ENCODE results near the gene CNN2. TPM values are rescaled to one million over a fixed set of nuclear protein-coding genes. Genes with fewer than 3 reads are reported as not detected.
A peak's percentile ranks its signal among the peaks of the same experiment; 100 is the strongest.

Gene CNN2
- total RNA-seq, 2 experiments from 2014 or later, result 295 to 296 TPM

DNA sequence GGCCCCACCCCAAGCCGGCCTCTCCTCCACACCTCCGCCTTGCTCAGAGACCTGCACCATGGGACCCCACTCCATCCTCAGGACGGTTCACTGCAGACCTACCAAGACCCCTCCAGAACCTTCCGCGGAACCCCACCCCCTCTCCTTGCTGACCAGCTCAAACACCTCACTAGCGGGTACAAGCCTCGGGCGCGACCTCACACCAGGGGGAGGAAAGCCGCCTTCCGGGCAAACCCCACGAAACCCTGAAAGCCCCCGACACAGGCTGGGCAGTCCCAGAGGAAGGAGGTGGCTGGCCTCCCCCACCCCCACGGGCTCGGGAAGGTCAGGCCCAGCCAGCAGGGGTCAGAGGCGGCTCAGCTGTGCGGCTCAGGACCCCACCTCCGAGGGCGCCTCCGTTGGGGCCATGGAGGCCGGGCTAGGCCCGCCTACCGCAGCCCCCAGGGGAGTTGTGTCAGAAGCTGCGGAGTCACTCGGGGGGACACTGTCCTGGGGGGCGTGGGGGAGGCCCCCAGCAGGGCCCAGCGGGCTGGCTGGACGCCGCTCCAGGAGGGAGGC is 16.3 kb upstream of the CNN2 start:
- CTCF ChIA-PET, result no interaction called here
- Mint-ChIP-seq H3K4me3 (no peak overlapping the region), H3K9me3 (ENCODE audit: low read depth) (no peaks in the 10 kb centered on the region), H3K4me1 (no peaks in the 10 kb centered on the region), H3K27ac (no peak overlapping the region), H3K27me3 (no peaks in the 10 kb centered on the region), H3K36me3 (peaks cover 4% of the 10 kb centered on the region)
- DNase-seq (no peak), ATAC-seq (no peak)

DNA sequence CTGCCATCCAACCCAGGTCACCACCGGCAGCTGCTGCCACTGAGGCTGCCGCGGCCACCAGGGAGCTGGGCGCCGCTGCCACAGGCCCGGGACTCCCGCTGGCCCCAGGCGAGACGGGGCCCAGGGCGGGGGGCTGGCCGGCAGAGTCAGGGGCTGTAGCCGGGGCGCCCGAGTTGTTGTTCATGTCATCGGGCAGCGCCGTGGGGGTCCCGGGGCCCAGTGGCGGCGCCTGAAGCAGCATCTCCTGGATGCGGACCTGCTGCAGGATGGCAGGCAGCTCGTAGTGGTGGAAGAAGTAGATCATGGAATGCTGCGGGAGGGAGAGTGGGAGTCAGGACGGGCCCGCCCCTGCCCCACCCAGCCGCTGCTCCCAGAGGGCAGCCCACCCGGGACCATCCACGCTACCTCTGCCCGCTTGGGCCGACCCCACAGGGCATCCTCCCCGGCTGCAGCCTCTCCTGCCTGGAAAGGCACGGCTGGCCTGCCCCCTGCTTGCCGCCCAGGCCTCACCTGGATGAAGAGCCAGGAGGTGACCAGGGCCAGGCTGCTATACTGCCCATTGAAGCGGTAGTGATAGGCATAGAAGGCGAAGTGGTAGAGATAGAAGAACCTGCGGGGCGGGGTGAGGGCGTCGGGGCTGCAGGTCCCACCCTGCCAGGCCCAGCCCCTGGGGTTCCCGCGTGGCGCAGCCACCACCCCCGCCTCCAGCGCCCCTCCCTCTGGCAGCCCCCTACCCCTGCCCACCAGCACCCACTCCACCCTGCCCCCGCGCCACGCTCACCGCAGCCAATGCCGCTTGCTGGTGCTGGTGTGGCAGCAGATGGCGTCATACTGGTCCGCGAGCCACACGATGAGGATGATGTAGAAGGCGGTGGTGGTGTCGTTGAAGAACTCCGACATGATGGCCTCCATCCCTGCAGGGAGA is 15.6 kb upstream of the CNN2 start:
- H3K4me1 Mint-ChIP-seq, result no peaks in the 10 kb centered on the region
- DNase-seq, result no peak
- peaks cover 4% of the 10 kb centered on the region for H3K36me3 Mint-ChIP-seq
- no peaks in the 10 kb centered on the region for H3K9me3 Mint-ChIP-seq (ENCODE audit: low read depth)
- no peak for ATAC-seq
- H3K27ac Mint-ChIP-seq, result no peak overlapping the region
- CTCF ChIA-PET, result no interaction called here
- no peak overlapping the region for H3K4me3 Mint-ChIP-seq
- H3K27me3 Mint-ChIP-seq, result no peaks in the 10 kb centered on the region

- Mint-ChIP-seq H3K36me3 (peaks cover 6% of the 10 kb centered on the region), H3K4me1 (peaks cover 5% of the 10 kb centered on the region), H3K27me3 (no peaks in the 10 kb centered on the region), H3K27ac (no peak overlapping the region), H3K4me3 (no peak overlapping the region), H3K9me3 (ENCODE audit: low read depth) (no peaks in the 10 kb centered on the region)
- no peak for DNase-seq
- CTCF ChIA-PET, result no interaction called here
- ATAC-seq, result no peak
Observed at GRCh38 chr19:1011831-1012333, 14.5 kb upstream of the CNN2 start.

- H3K9me3 Mint-ChIP-seq (ENCODE audit: low read depth), result no peaks in the 10 kb centered on the region
- peaks cover 10% of the 10 kb centered on the region for H3K4me1 Mint-ChIP-seq
- H3K36me3 Mint-ChIP-seq, result peaks cover 8% of the 10 kb centered on the region
- no peak overlapping the region for H3K4me3 Mint-ChIP-seq
- no peak for DNase-seq
- no peak for ATAC-seq
- CTCF ChIA-PET, result no interaction called here
- H3K27me3 Mint-ChIP-seq, result no peaks in the 10 kb centered on the region
- no peak overlapping the region for H3K27ac Mint-ChIP-seq
Observed at GRCh38 chr19:1012334-1012733, 14.1 kb upstream of the CNN2 start.

GRCh38 chr19:1013218-1013617 is 13.2 kb upstream of the CNN2 start:
- Mint-ChIP-seq H3K27ac (no peak overlapping the region), H3K27me3 (no peaks in the 10 kb centered on the region), H3K4me3 (no peak overlapping the region), H3K9me3 (ENCODE audit: low read depth) (no peaks in the 10 kb centered on the region), H3K4me1 (peaks cover 19% of the 10 kb centered on the region), H3K36me3 (peaks cover 8% of the 10 kb centered on the region)
- ATAC-seq, result no peak
- CTCF ChIA-PET, result no interaction called here
- no peak for DNase-seq

- peaks cover 30% of the 10 kb centered on the region for H3K4me1 Mint-ChIP-seq
- CTCF ChIA-PET, result interaction anchor here (1.0 kb wide), 1 partner anchor 31 kb away, joined by 3 read pairs; no protein-coding TSS in a partner anchor
- no peak for ATAC-seq
Observed at GRCh38 chr19:1014161-1015060, 12.0 kb upstream of the CNN2 start.

GRCh38 chr19:1015061-1015781 is 11.2 kb upstream of the CNN2 start:
- H3K27ac Mint-ChIP-seq, result no peak overlapping the region
- no peaks in the 10 kb centered on the region for H3K9me3 Mint-ChIP-seq (ENCODE audit: low read depth)
- CTCF ChIA-PET, result no interaction called here
- H3K4me3 Mint-ChIP-seq, result no peak overlapping the region
- DNase-seq (no peak), ATAC-seq (no peak)
- H3K4me1 Mint-ChIP-seq, result peaks cover 37% of the 10 kb centered on the region
- peaks cover 11% of the 10 kb centered on the region for H3K36me3 Mint-ChIP-seq
- no peaks in the 10 kb centered on the region for H3K27me3 Mint-ChIP-seq

More at GRCh38 chr19:1014161-1015060, 12.0 kb upstream of the CNN2 start:
- H3K27ac Mint-ChIP-seq, result no peak overlapping the region
- no peaks in the 10 kb centered on the region for H3K9me3 Mint-ChIP-seq (ENCODE audit: low read depth)
- H3K27me3 Mint-ChIP-seq, result no peaks in the 10 kb centered on the region
- peaks cover 10% of the 10 kb centered on the region for H3K36me3 Mint-ChIP-seq
- no peak overlapping the region for H3K4me3 Mint-ChIP-seq
- DNase-seq, result no peak

DNA sequence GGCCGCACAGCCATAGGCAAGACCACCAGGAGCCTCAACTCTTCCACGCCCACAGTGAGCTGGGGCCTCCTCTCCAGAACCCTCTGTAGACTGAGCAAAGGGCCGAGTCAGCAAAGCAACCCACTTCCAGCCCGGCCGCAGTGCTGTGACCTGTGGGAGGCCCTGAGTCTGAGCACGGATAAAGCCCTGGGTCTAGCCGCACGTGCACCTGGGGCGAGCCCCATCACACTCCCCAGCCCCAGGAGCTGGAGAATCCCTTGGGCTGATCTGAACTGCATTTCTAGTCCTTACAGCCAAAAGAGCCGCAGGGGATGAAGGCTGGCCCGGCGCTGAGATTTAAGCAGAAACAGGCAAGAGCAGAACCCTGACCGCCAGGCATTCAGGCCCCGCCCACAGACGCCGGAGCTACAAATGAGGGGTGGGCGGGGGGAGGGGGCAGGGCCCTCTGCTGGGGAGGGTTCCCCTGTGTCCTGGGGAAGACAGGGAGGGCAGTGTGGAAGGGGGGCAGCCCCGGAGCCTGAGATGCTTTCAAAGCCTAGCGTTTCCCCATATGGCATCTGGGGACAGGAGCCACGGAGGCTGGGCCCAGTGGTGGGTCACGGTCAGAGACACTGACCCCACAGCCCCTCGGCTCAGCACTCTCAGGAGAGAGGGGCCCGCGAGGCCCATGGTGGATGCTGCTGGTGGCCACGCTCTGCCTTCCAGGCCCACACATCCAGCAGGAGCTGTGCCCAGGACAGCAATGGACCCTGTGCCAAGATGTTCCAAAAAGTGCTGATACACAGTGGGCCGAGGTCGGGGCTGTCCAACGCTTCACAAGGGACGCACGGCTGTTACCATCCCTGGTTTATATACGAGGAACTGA is 10.4 kb upstream of the CNN2 start:
- no peak for ATAC-seq
- no peak for DNase-seq
- Mint-ChIP-seq H3K4me3 (no peak overlapping the region), H3K27ac (peak overlapping the region; percentile 7), H3K4me1 (peaks cover 37% of the 10 kb centered on the region), H3K27me3 (no peaks in the 10 kb centered on the region), H3K9me3 (ENCODE audit: low read depth) (no peaks in the 10 kb centered on the region), H3K36me3 (peaks cover 9% of the 10 kb centered on the region)
- CTCF ChIA-PET, result no interaction called here

- peaks cover 9% of the 10 kb centered on the region for H3K36me3 Mint-ChIP-seq
- DNase-seq, result no peak
- no peaks in the 10 kb centered on the region for H3K9me3 Mint-ChIP-seq (ENCODE audit: low read depth)
- no peaks in the 10 kb centered on the region for H3K27me3 Mint-ChIP-seq
- CTCF ChIA-PET, result no interaction called here
- H3K27ac Mint-ChIP-seq, result peak overlapping the region; percentile 70
- no peak overlapping the region for H3K4me3 Mint-ChIP-seq
- ATAC-seq, result no peak
- H3K4me1 Mint-ChIP-seq, result peaks cover 43% of the 10 kb centered on the region
Observed at GRCh38 chr19:1016647-1017114, 9.7 kb upstream of the CNN2 start.

- Mint-ChIP-seq H3K36me3 (peaks cover 8% of the 10 kb centered on the region), H3K4me3 (no peak overlapping the region), H3K27ac (peak overlapping the region; percentile 70), H3K9me3 (ENCODE audit: low read depth) (no peaks in the 10 kb centered on the region), H3K27me3 (no peaks in the 10 kb centered on the region), H3K4me1 (peaks cover 44% of the 10 kb centered on the region)
- no peak for ATAC-seq
- CTCF ChIA-PET, result no interaction called here
- DNase-seq, result no peak
Observed at GRCh38 chr19:1017115-1017905, 9.1 kb upstream of the CNN2 start.

DNA sequence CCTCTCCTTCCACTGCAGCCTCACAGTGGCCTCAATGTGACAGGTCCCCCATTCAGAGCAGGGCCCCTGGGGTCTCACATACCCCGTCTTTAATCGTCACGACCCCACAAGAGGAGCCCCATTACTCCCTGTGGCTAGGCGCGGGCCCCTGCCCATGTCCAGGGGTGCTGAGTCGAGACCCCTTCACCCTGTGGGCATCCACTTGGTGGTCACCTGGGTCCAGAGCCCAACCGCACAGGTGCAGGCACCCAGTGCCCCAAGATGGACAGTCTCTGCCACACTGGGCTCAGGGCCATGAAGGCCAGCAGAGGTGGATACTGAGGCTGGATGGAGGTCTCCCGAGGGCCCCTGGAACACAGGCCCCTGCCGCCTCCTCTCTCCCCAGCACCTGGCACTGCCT is 8.5 kb upstream of the CNN2 start:
- no peaks in the 10 kb centered on the region for H3K9me3 Mint-ChIP-seq (ENCODE audit: low read depth)
- H3K27me3 Mint-ChIP-seq, result no peaks in the 10 kb centered on the region
- ATAC-seq (no peak), DNase-seq (no peak)
- H3K4me3 Mint-ChIP-seq, result no peak overlapping the region
- peaks cover 48% of the 10 kb centered on the region for H3K4me1 Mint-ChIP-seq
- peaks cover 8% of the 10 kb centered on the region for H3K36me3 Mint-ChIP-seq
- CTCF ChIA-PET, result no interaction called here
- peak overlapping the region; percentile 70 for H3K27ac Mint-ChIP-seq

Measured in activated CD8-positive, alpha-beta memory T cell treated with anti-CD3 and anti-CD28 coated beads, Interleukin-2, amount 10 ng/mL, durations not matched to agents 7 days and 5 days (primary cell).